RWPE1 (cell line): ENCODE measurements around the gene BTBD9.

Experiments used
- CTCF ChIA-PET: fragments of 350-600 bp; sonication (Branson Sonifier 250); formaldehyde crosslinking; extraction: SDS; loops from one replicate; lab custom pipeline; 2021; lab: Yijun Ruan, JAX
- POLR2A ChIA-PET: fragments of 400-600 bp; formaldehyde crosslinking; extraction: SDS; loops from one replicate; lab custom pipeline; 2020; ENCODE audit warnings: antibody characterized with exemption; ENCODE audit not compliant: low non-redundant PET; lab: Yijun Ruan, JAX
- DNase-seq: peaks from one replicate; pipeline ENCODE4 v3.0.0; 2012; ENCODE audit warnings: low spot score
- H3K27ac ChIP-seq: fragments of 450-650 bp; 2 replicates; pipeline ENCODE4 v1.5.1; 2017
- TF ChIP-seq, protein P1 (sequence below): fragments of 450-650 bp; conservative IDR thresholded peaks from 2 replicates; pipeline ENCODE4 v1.5.1; 2017; ENCODE audit warnings: low read depth, mild to moderate bottlenecking

Gene BTBD9

DNA sequence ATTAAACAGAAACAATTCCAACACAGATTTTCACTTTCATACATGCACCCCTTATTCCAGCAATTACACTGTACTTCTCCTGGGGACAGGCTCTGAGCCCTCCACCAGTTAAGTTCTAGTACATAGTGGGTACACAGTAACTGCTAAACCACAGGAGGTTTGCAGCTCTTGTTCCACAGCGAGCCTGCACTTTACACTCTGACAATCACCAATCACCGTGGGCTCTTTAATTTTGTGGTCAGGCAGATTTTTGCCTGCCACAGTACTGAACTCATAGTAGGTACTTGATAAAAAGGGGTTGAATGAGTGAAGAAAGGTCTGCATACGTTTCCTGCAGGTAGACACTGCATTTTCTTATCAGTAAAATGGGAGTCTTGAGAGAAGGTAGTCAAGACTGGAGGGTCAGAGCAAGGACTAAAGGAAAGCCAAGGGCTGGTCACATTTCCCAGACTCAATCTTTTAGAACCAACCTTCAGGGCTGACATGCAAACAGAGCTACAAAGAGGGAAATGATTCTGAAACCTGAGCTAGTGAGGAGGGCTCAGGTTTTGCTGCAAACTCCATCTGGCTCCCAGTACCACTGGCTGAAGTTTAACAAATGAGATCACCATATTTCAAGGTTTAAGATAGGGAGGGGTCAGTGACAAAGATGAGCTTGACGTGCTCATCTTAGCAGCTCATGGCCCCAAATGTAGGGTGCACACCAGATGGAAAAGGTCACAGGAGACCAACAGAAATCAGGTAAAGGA is 404.6 kb downstream of the BTBD9 start:
- ChIA-PET POLR2A (no interaction called here), CTCF (interaction anchor here (0.7 to 0.8 kb wide), 2 partner anchors 24 to 367 kb away, joined by 3 read pairs; no protein-coding TSS in a partner anchor)
- TF ChIP-seq, protein P1, sequence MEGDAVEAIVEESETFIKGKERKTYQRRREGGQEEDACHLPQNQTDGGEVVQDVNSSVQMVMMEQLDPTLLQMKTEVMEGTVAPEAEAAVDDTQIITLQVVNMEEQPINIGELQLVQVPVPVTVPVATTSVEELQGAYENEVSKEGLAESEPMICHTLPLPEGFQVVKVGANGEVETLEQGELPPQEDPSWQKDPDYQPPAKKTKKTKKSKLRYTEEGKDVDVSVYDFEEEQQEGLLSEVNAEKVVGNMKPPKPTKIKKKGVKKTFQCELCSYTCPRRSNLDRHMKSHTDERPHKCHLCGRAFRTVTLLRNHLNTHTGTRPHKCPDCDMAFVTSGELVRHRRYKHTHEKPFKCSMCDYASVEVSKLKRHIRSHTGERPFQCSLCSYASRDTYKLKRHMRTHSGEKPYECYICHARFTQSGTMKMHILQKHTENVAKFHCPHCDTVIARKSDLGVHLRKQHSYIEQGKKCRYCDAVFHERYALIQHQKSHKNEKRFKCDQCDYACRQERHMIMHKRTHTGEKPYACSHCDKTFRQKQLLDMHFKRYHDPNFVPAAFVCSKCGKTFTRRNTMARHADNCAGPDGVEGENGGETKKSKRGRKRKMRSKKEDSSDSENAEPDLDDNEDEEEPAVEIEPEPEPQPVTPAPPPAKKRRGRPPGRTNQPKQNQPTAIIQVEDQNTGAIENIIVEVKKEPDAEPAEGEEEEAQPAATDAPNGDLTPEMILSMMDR: no peak
- H3K27ac ChIP-seq: no peak overlapping the region
- no peak for DNase-seq

DNA sequence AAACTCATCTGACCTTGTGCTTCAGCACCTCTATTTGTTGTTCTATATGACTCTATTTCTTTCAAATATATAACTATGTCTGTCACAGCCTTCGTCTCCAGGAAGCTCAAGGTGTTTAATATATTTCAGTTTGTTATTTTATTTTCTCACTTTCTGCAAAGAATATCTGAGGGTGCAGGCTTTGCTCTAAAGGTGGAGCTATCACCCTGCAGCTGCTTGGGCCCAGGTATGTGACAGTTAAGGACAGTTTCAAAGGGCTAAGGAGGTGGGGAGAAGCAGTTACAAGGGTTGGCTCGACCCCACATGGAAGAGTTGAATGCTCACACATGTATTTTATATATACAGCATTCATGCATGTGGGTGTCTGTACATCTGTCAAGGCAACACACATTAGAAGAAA is 405.6 kb downstream of the BTBD9 start:
- POLR2A ChIA-PET: no interaction called here
- no peak for DNase-seq
- TF ChIP-seq, protein P1: no peak
- H3K27ac ChIP-seq: no peak overlapping the region
- CTCF ChIA-PET: no interaction called here

DNA sequence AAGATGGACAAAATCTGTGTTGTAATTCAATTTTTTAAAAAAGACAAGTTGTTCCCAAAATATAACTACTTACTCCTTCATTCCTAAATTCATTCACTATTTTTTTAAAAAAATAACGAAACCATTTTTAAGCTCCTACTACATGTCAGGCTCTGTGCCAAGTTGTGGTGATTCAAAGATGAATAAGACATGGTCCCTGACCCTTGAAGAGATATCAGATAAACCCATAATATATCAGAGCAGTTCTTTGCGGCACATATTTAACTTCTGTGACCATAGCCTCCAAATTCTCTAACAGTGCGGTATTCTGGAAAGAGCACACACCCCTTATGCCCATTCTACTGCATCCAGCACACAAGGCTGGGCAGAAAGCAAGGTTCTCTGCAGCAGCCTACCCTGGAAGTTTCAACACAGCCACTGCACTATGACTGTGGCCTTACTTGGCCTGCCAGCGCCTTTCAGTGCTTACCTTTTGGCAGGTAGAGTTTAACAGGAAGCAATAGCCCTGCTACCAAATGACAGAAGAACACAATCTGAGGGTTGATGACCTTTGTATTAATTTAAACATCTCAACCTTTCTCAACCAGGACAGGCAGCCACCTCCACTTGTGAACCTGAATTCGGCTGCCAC is 406.5 kb downstream of the BTBD9 start:
- DNase-seq: peak; percentile 14
- CTCF ChIA-PET: no interaction called here
- TF ChIP-seq, protein P1: no peak
- no peak overlapping the region for H3K27ac ChIP-seq
- POLR2A ChIA-PET: no interaction called here

DNA sequence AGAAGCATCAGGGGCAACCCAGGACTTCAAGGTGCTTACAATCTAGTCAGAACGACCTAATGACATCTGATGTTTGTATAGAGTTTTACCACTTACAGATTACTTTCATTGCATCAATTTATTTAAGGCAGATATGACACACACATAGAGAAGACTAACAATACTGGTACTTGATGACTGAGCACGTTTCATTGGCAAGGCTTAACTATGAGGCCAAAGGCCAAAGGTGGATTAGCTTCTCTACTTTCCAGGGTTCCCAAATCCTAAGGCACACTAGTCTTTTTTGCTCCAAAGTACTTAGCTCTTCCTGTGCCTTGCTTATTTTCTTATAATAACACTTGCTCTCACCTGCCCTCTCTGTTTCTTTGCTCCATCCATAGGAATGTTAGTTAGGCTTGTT is 414.0 kb downstream of the BTBD9 start:
- POLR2A ChIA-PET: no interaction called here
- CTCF ChIA-PET: no interaction called here
- TF ChIP-seq, protein P1: no peak
- H3K27ac ChIP-seq: no peak overlapping the region
- DNase-seq: no peak

DNA sequence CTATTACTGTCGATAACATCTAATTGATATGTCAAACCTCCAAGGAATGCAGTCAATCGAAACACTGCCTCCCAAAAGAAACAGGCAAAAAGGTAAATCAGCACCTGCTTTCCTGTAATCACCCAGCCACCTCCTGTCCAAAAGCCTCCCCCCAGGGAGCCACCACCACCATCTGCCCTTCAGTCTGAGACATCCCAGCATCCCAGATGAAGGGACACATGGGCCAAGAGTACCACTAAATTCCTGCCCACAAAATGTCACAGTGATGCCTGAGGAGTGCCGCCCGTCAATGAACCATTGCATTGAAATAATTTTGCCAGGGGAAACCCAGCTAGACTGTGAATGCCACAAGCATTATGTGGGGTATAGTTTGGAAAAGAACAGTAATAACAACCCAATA is 418.5 kb downstream of the BTBD9 start:
- CTCF ChIA-PET: no interaction called here
- POLR2A ChIA-PET: interaction anchor here (0.5 kb wide), 1 partner anchor 66 kb away, joined by 3 read pairs; no protein-coding TSS in a partner anchor
- no peak for DNase-seq
- TF ChIP-seq, protein P1: no peak
- H3K27ac ChIP-seq: no peak overlapping the region

DNA sequence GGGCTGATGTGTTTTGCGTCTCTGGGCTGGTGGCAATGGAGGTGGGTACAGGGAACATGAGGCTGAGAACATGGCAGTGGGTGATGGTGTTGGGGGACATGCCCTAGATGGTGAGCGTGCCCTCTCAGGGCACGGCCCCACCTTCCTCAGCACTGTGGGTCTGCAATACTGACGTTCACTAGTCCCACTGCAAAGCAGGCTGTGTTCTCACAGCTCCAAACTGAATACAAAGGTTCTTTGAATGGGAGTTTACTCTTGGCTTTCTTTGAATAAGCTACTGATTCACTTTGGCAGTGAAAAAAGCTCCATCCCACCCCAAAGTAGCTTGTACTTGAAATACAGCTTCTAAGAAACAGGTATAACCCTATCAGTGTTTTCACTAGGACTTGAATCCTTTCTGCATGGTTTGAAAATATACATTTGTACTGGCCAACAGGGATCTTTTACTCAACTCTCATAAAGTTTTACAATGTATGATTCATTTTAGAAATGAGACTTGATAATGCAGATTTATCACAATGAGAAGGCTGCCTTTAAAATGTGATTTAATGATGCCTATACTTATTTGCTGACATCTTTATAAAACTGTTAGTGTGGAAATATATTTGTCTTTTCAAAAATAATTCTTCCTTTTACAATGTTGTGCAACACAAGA is 419.5 kb downstream of the BTBD9 start:
- ChIA-PET CTCF (no interaction called here), POLR2A (no interaction called here)

More for the DNA sequence above, 419.5 kb downstream of the BTBD9 start:
- no peak overlapping the region for H3K27ac ChIP-seq
- no peak for DNase-seq
- TF ChIP-seq, protein P1: no peak
